Neural progenitor cell (in vitro differentiated cells): ENCODE data around the gene DUSP3. TPM values are rescaled to one million over a fixed set of nuclear protein-coding genes. Genes with fewer than 3 reads are reported as not detected.

ENCODE experiments used
- DNase-seq: peaks from one replicate; pipeline ENCODE4 v3.0.0-alpha.2; 2016; ENCODE audit warnings: low spot score
- H2AFZ ChIP-seq: fragments of 200-600 bp; sonication (generic); replicated peaks from 2 replicates; pipeline ENCODE4 v1.6.1; 2016; ENCODE audit warnings: antibody characterized with exemption
- H3F3A ChIP-seq: fragments of 200-600 bp; sonication (generic); 2 replicates; pipeline ENCODE4 v1.6.1; 2016; ENCODE audit warnings: antibody characterized with exemption, low read depth
- H3K27ac ChIP-seq: fragments of 200-600 bp; sonication (generic); 2 replicates; pipeline ENCODE4 v1.5.1; 2016; ENCODE audit warnings: mild to moderate bottlenecking
- H3K27me3 ChIP-seq: fragments of 200-600 bp; sonication (generic); 2 replicates; pipeline ENCODE4 v1.6.1; 2016; ENCODE audit warnings: mild to moderate bottlenecking, moderate library complexity
- H3K36me3 ChIP-seq: fragments of 200-600 bp; sonication (generic); 2 replicates; pipeline ENCODE4 v1.5.1; 2016
- H3K4me1 ChIP-seq: fragments of 200-600 bp; sonication (generic); 2 replicates; pipeline ENCODE4 v1.6.1; 2016; ENCODE audit warnings: mixed run types
- H3K4me2 ChIP-seq: fragments of 200-600 bp; sonication (generic); 2 replicates; pipeline ENCODE4 v1.6.1; 2016
- H3K4me3 ChIP-seq: fragments of 200-600 bp; sonication (generic); 2 replicates; pipeline ENCODE4 v1.5.1; 2016
- H3K79me2 ChIP-seq: fragments of 200-600 bp; sonication (generic); 2 replicates; pipeline ENCODE4 v1.6.1; 2016; ENCODE audit warnings: low read depth
- H3K9ac ChIP-seq: fragments of 200-600 bp; sonication (generic); 2 replicates; pipeline ENCODE4 v1.6.1; 2016
- H3K9me3 ChIP-seq: fragments of 200-600 bp; sonication (generic); 2 replicates; pipeline ENCODE4 v1.5.1; 2016; ENCODE audit warnings: low read depth
- H4K20me1 ChIP-seq: fragments of 200-600 bp; sonication (generic); 2 replicates; pipeline ENCODE4 v1.6.1; 2016; ENCODE audit warnings: low read depth
- H3K27ac Mint-ChIP-seq: 3 replicates; pipeline ENCODE4 v1.8.0; 2021; ENCODE audit warnings: mixed read lengths
- H3K27me3 Mint-ChIP-seq: 2 replicates; pipeline ENCODE4 v1.8.0; 2022; ENCODE audit warnings: low read depth, mild to moderate bottlenecking, inconsistent platforms, moderate library complexity, mixed read lengths; ENCODE audit not compliant: insufficient read depth
- H3K36me3 Mint-ChIP-seq: 3 replicates; pipeline ENCODE4 v1.8.0; 2021; ENCODE audit warnings: mixed read lengths
- H3K4me1 Mint-ChIP-seq: 3 replicates; pipeline ENCODE4 v1.8.0; 2021; ENCODE audit warnings: mixed read lengths
- H3K4me3 Mint-ChIP-seq: 3 replicates; pipeline ENCODE4 v1.8.0; 2021; ENCODE audit warnings: mild to moderate bottlenecking, moderate library complexity, mixed read lengths
- H3K9me3 Mint-ChIP-seq: 3 replicates; pipeline ENCODE4 v1.8.0; 2020; ENCODE audit warnings: mixed read lengths
- CTCF ChIP-seq: fragments of 200-600 bp; sonication (generic); IDR thresholded peaks from 2 replicates; pipeline ENCODE4 v1.5.1; 2017; ENCODE audit warnings: antibody characterized with exemption, mild to moderate bottlenecking
- EZH2 ChIP-seq: fragments of 200-600 bp; sonication (generic); IDR thresholded peaks from 2 replicates; pipeline ENCODE4 v1.6.1; 2017; ENCODE audit warnings: antibody characterized with exemption, mild to moderate bottlenecking, moderate library complexity
- EZH2phosphoT487 ChIP-seq: fragments of 200-600 bp; sonication (generic); IDR thresholded peaks from 2 replicates; pipeline ENCODE4 v1.6.1; 2017; ENCODE audit warnings: antibody characterized with exemption
- total RNA-seq: library from RNA; depleted of rRNA; stranded (reverse); fragments of >200 nt; gene quantifications from 2 replicates; pipeline ENCODE4 v1.2.3, GENCODE V29; 2015; ENCODE audit warnings: low replicate concordance

DUSP3 gene
- total RNA-seq, 1 donor from 2014 or later = 20.8 TPM

- Histone ChIP-seq H3K4me3 (no peak overlapping the region), H2AFZ (no peak overlapping the region), H3K27me3 (no peaks in the 10 kb centered on the region), H3K27ac (no peak overlapping the region), H3K4me2 (no peak overlapping the region), H3K36me3 (no peaks in the 10 kb centered on the region), H3K9me3 (no peaks in the 10 kb centered on the region), H3K79me2 (no peaks in the 10 kb centered on the region), H3F3A (no peaks in the 10 kb centered on the region), H3K9ac (no peak overlapping the region), H3K4me1 (no peaks in the 10 kb centered on the region), H4K20me1 (no peaks in the 10 kb centered on the region)
- TF ChIP-seq EZH2 (no peak), EZH2phosphoT487 (no peak), CTCF (no peak)
- no peak for DNase-seq
- Mint-ChIP-seq H3K4me3 (no peak overlapping the region), H3K36me3 (no peaks in the 10 kb centered on the region), H3K4me1 (no peaks in the 10 kb centered on the region), H3K27ac (no peak overlapping the region), H3K27me3 (peaks cover 4% of the 10 kb centered on the region), H3K9me3 (no peaks in the 10 kb centered on the region)
These were observed 42.0 kb upstream of the DUSP3 start for GRCh38 chr17:43820759-43821158.

- no peak for TF ChIP-seq EZH2phosphoT487
- TF ChIP-seq EZH2 = no peak
- no peak for TF ChIP-seq CTCF
These were observed 40.2 kb upstream of the DUSP3 start for GRCh38 chr17:43818966-43819365.

GRCh38 chr17:43817826-43818225, 39.0 kb upstream of the DUSP3 start:
- Histone ChIP-seq H3K36me3 (no peaks in the 10 kb centered on the region), H3K79me2 (no peaks in the 10 kb centered on the region), H3K9ac (no peak overlapping the region), H4K20me1 (no peaks in the 10 kb centered on the region), H3K9me3 (no peaks in the 10 kb centered on the region), H3K4me2 (no peak overlapping the region), H3K4me1 (no peaks in the 10 kb centered on the region), H3K4me3 (no peak overlapping the region), H2AFZ (no peak overlapping the region), H3K27me3 (no peaks in the 10 kb centered on the region), H3F3A (no peaks in the 10 kb centered on the region), H3K27ac (no peak overlapping the region)
- Mint-ChIP-seq H3K27ac (no peak overlapping the region), H3K36me3 (no peaks in the 10 kb centered on the region), H3K4me1 (no peaks in the 10 kb centered on the region), H3K27me3 (peaks cover 2% of the 10 kb centered on the region), H3K9me3 (no peaks in the 10 kb centered on the region), H3K4me3 (no peak overlapping the region)
- TF ChIP-seq EZH2 = no peak
- TF ChIP-seq CTCF = no peak
- TF ChIP-seq EZH2phosphoT487 = no peak
- DNase-seq = no peak

More at GRCh38 chr17:43818966-43819365, 40.2 kb upstream of the DUSP3 start:
- H3K27ac Mint-ChIP-seq = no peak overlapping the region
- Histone ChIP-seq H3K36me3 (no peaks in the 10 kb centered on the region), H3K27me3 (no peaks in the 10 kb centered on the region), H4K20me1 (no peaks in the 10 kb centered on the region), H3K9me3 (no peaks in the 10 kb centered on the region), H3K79me2 (no peaks in the 10 kb centered on the region), H3K4me2 (no peak overlapping the region), H2AFZ (no peak overlapping the region), H3K27ac (no peak overlapping the region), H3K9ac (no peak overlapping the region), H3K4me3 (no peak overlapping the region), H3K4me1 (no peaks in the 10 kb centered on the region), H3F3A (no peaks in the 10 kb centered on the region)
- no peaks in the 10 kb centered on the region for H3K4me1 Mint-ChIP-seq
- H3K4me3 Mint-ChIP-seq = no peak overlapping the region
- no peak for DNase-seq
- H3K9me3 Mint-ChIP-seq = no peaks in the 10 kb centered on the region
- no peaks in the 10 kb centered on the region for H3K27me3 Mint-ChIP-seq
- H3K36me3 Mint-ChIP-seq = no peaks in the 10 kb centered on the region
